GM21723 (cell line): ENCODE measurements around the gene ZBTB4.

Experiments
- ATAC-seq: cut with Tn5 transposase; IDR thresholded peaks from one replicate; pipeline ENCODE4 v1.9.1; 2021; ENCODE audit warnings: mild to moderate bottlenecking, moderate library complexity; ENCODE audit not compliant: unreplicated experiment

The ZBTB4 gene

GRCh38 chr17:7479213-7480088 lies at the start of gene ZBTB4:
Gene ZBTB4, minus strand, starts transcription at chr17:7479631. Its CDS starts 12,830 bp downstream, at chr17:7466801.
- no peak for ATAC-seq

- ATAC-seq, result no peak
Measured at GRCh38 chr17:7528842-7529241, 49.4 kb upstream of the ZBTB4 start.

- ATAC-seq, result no peak
Measured at GRCh38 chr17:7523033-7523432, 43.6 kb upstream of the ZBTB4 start.

GRCh38 chr17:7515911-7516610 lies 36.6 kb upstream of the ZBTB4 start:
- ATAC-seq, result no peak

GRCh38 chr17:7513850-7514419 lies 34.5 kb upstream of the ZBTB4 start:
- ATAC-seq, result no peak

- no peak for ATAC-seq
Measured at GRCh38 chr17:7512824-7513540, 33.6 kb upstream of the ZBTB4 start.

- no peak for ATAC-seq
Measured at GRCh38 chr17:7512105-7512504, 32.7 kb upstream of the ZBTB4 start.

- no peak for ATAC-seq
Measured at GRCh38 chr17:7511108-7511507, 31.7 kb upstream of the ZBTB4 start.

- ATAC-seq, result no peak
Measured at GRCh38 chr17:7509937-7510336, 30.5 kb upstream of the ZBTB4 start.

GRCh38 chr17:7508846-7509245 lies 29.4 kb upstream of the ZBTB4 start:
- ATAC-seq, result no peak

- ATAC-seq, result no peak
Measured at GRCh38 chr17:7508145-7508544, 28.7 kb upstream of the ZBTB4 start.

- no peak for ATAC-seq
Measured at GRCh38 chr17:7503521-7503920, 24.1 kb upstream of the ZBTB4 start.

- no peak for ATAC-seq
Measured at GRCh38 chr17:7502987-7503386, 23.6 kb upstream of the ZBTB4 start.

GRCh38 chr17:7502171-7502847 lies 22.9 kb upstream of the ZBTB4 start:
- ATAC-seq, result no peak

- no peak for ATAC-seq
Measured at GRCh38 chr17:7501729-7502128, 22.3 kb upstream of the ZBTB4 start.

- no peak for ATAC-seq
Measured at GRCh38 chr17:7499161-7499560, 19.7 kb upstream of the ZBTB4 start.

GRCh38 chr17:7497636-7498035 lies 18.2 kb upstream of the ZBTB4 start:
- no peak for ATAC-seq

- ATAC-seq, result no peak
Measured at GRCh38 chr17:7497228-7497627, 17.8 kb upstream of the ZBTB4 start.

GRCh38 chr17:7496470-7497183 lies 17.2 kb upstream of the ZBTB4 start:
- no peak for ATAC-seq

- no peak for ATAC-seq
Measured at GRCh38 chr17:7495906-7496434, 16.5 kb upstream of the ZBTB4 start.
